SKM-1 (cell line): Measurements from ENCODE around the gene ZDHHC4.
A peak's percentile ranks its signal among the peaks of the same experiment; 100 is the strongest.
"Not testable (repeated sequence)": the region's sequence is repeated elsewhere in the genome, so short reads cannot be mapped to it uniquely, and the experiment has no call there.

Experiments
- DNase-seq: peaks from one replicate; lab custom pipeline; 2025; ENCODE audit not compliant: unreplicated experiment; lab: John Stamatoyannopoulos, UW

ZDHHC4 gene

DNA sequence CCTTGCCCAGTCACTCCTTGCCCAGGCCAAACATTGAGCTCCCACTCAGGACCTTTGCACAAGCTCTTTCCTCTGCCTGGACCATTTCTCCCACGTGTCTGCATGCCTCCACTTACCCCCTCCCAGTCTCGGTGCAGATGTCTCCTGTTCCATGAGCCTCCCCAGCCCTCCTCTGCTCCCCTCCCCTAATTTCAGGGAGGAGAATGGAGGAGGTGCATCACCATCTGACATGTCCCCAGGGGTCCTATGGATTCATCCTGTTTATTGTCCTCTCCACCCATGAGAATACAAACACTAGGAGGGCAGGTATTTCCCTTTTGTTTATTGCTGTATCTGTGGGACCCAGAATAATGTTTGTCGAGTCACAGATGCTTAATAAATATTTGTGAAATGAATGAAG lies 17.4 kb upstream of the ZDHHC4 start:
- no peak for DNase-seq

DNA sequence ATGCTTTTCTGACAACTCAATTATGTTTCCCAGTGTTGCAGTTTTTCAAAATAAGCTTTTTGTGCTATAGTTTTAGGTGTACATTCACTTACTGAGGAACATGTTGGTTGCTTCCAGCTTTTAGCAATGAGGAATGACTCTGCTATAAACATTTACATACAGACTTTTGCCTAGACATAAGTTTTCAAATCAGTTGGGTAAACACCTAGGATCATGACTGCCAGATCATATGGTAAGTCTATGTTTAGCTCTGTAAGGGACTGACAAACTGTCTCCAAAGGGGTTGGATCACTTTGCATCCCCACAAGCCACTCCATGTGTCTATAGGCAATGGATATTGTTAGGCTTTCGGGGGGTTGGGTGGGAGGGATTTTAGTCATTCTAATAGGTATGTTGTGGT lies 15.1 kb upstream of the ZDHHC4 start:
- no peak for DNase-seq

DNA sequence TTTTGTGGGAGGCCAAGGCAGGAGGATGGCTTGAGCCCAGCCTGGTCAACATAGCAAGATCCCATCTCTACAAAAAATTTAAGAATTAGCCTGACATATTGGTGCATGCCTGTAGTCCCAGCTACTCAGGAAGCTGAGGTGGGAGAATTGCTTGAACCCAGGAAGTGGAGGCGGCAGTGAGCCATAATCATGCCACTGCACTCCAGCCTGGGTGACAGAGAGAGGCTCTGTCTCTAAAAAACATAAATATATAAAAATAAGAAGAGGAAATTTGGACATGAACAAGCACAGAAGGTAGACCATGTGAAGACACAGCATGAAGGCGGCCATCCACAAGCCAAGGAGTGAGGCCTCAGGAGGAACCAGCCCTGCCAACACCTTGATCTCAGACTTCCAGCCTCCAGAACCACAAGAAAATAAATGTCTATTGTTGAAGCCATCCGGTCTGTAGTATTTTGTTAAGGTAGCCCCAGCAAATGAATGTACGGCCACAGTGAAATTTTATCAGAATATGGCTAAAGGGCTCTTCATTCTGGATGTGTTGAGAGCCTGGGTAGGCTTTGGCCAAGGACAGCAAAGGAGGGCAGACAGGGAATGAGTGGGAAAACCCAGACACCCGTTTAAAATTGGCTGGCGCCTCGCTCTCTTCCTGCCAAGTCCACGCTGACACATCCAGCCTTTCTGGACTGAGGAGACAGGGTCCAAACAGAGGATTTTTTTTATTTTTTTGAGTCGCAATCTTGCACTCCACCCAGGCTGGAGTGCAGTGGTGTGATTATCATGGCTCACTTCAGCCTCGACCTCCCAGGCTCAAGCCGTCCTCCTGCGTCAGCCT lies 13.1 kb upstream of the ZDHHC4 start:
- no peak for DNase-seq

DNA sequence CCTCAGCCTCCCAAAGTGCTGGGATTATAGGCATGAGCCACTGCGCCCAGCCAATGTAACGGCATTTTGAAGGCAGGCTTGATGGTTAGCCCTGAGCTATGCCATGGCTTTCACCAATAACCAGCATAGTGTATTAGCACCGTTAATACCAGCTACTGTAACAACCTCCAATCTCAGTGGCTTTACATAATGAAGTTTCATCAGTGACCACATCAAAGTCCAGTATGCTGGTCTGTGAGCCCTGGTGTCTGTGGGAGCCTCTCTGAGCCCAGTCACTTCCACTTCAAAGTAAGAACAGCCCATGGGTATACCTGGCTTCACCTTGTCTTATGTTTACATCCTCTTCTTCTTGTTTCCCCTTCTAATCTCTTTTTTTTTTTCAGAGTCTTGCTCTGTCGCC lies 11.6 kb upstream of the ZDHHC4 start:
- DNase-seq: no peak

DNA sequence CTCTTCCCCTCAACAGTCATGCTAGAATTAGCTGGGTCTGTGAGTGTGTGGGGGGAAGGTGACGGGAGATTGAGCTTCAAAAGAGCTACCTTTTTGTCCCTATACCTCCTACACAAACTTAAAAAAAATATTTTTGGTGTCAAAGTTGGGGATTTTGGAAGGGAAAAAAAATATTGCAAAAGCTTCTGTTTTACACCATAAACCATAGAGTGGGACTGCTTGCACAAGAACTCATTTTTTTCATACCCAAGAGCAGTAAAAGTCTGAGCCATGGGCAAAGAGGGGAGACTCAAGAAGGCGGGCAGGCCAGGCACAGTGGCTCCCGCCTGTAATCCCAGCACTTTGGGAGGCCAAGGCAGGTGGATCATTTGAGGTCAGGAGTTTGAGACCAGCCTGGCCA lies 9.4 kb upstream of the ZDHHC4 start:
- no peak for DNase-seq

DNA sequence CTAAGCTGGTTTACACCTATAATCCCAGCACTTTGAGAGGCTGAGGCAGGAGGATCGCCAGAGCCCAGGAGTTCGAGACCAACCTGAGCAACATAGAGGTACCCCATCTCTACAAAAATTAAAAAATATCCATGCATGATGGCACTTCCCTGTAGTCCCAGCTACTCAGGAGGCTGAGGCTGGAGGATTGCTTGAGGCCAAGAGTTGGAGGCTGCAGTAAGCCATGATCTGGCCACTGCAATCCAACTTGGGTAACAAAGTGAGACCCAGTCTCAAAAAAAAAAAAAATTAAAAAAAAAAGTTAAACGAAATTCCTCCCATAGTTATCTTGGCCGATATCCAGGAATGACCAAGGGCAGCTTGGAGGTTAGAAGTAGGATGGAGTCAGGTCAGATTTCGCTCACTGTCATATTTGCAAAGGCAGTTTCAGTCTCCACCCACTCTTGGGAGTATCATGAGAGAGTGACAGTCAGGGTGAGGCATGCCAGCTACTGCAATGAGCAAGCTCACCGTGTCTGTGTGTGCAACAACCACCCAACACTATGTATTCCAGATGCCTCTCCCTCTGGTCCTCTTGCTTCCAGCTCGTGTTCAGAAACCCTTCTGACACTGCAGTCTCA lies 6.0 kb upstream of the ZDHHC4 start:
- no peak for DNase-seq

DNA sequence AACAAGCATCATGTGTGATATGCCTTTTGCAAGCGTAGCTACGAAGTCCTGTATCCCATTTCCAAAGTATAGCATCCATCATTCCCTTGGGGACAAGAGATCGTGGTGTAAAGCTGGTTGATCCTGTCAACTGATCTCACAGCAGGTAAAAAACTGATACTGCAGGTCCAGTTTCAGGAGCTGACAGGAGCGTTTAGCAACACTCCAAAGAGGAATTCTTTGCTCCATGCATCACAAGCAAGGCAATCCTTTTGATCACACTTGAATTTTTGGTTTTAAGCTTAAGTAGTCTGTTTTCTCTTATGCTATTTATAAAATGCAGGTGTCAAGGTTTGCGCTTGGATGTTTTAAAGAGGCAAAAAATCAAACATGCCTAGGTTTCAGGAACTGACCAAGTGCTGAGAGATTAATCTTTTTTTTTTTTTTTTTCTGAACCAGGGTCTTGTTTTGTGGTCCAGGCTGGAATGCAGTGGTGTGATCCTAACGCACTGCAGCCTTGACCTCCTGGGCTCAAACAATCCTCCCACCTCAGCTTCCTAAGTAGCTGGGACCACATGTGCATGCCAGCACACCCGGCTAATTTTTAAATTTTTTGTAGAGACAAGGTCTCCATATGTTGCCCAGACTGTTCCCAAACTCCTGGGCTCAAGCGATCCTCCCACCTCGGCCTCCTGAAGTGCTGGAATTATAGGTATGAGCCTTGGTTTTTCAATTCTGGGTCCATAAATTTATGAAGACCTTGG lies 1.8 kb upstream of the ZDHHC4 start:
- no peak for DNase-seq

DNA sequence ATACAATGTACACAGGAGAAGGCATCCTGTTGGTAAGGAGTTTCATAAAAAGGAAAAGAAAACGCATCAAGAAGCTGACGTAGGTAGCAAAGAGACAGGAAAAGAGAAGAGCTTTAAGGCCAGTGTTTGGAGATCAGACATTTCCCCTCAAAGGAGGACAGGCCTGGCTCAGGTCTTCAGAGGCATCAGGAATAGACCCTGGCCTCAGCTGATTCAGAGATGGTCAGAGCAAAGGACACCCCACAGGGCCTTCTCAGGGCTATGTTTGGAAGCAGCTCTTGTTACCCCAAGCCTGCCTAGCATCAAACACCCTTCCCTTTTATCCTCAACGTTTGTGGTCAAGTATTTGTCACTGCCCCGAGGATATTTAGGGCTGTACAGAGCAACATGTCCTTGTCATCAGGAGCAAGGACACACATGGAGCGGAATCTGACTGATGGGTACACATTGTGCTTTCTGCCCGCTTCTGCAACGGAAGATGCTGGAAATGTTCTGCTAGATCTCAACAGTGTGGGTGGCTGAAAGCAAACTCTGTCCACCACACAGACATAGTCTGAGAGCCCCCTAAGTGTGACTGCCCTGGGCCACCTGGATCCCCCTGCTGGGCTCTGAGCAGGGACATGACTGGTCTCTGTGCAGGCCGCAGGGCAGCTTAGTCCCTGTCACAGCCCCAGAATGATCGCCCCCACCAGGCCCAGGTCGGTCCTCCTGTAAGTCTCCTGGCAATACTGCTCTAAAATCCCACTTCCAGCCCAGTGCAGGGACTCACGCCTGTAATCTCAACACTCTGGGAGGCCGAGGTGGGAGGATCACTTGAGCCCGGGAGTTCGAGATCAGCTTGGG lies 1.0 kb upstream of the ZDHHC4 start:
- no peak for DNase-seq

DNA sequence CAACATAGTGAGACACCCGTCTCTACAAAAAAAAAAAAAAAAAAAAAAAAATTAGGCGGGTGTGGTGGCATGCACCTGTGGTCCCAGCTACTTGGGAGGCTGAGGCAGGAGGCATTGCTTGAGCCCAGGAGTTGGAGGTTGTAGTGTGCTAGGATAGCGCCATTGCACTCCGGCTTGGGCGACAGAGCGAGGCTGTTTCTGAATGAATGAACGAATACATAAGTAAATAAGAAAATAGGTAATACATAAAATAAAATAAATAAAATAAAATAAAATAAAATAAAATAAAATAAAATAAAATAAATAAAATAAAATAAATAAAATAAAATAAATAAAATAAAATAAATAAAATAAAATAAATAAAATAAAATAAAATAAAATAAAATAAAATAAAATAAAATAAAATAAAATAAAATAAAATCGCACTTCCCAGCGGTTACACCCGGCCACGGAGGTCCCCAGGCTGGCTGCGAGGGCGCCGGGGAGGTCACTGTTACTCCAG lies 336 bp upstream of the ZDHHC4 start:
- not testable (repeated sequence) for DNase-seq

DNA sequence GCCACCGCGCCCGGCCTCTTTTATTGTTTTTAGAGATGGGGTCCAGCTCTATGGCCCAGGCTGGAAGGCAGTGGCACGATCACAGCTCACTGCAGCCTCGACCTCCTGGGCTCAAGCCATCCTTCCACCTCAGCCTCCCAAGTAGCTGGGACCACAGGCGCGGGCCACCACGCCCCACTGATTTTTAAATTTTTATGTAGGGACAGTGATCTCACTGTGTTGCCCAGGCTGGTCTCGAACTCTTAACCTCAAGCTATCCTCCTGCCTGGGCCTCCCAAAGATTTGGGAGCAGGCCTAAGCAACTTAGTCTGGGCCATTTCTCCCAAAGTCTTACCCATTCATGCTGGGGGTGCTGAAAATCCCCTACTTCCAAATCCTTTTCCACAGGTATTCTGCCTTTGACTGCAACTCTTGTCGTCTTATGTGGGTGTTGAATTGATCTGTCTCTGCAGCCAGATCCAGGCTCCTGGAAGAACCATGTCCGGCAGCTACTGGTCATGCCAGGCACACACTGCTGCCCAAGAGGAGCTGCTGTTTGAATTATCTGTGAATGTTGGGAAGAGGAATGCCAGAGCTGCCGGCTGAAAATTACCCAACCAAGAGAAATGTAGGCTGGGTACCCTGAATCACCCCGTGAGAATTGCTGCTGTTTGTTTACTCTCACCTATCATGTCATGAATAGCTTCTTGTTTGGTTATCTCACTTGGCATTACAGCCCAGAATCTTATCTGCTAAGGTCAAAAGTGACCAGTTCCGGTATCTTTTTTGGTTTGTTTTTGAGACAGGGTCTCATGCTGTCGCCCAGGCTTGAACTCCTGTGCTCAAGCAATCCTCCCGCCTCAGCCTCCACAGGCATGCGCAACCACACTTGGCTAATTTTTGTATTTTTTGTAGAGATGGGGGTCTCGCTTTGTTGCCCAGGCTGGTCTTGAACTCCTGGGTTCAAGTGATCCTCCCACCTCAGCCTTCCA lies 1.1 kb downstream of the ZDHHC4 start:
- DNase-seq: no peak

DNA sequence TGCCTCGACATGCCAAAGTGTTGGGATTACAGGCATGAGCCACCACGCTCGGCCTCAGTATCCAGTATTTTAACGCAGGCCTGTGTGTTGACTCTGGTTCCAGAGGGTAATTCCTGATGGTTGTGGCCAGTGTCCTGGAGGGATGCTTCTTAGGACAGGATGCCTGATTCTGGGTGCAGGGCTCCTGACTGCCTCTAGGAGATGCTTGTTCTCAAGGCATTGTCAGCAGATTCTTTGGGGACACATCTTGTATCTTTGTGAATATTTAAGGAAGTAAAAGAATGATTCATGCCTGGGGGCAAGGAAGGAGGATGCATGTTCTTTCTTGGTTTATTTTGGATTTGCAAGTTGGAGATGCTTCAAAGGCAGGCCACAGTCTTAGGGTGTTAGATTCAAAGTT lies 2.2 kb downstream of the ZDHHC4 start:
- DNase-seq: peak; percentile 18

DNA sequence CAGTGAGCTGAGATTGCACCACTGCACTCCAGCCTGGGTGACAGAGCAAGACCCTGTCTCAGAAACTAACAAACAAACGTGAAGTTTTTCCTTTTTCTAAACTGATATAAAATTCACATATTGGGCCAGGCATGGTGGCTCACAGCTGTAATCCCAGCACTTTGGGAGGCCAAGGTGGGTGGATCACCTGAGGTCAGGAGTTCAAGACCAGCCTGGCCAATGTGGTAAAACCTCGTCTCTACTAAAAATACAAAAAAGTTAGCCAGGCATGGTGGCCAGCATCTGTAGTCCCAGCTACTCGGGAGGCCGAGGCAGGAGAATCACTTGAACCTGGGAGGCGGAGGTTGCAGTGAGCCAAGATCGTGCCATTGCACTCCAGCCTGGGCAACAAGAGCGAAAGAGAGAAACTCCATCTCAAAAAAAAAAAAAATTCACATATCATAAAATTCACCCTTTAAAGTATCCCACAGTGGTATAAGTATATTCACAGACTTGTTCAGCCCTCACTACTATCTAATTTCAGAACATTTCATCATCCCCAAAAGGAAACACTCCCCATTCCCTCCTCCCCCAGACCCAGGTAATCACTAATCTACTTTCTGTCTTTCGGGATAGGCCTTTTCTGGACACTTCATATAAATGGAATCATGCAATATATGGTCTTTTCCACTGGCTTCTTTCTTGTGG lies 8.6 kb downstream of the ZDHHC4 start:
- not testable (repeated sequence) for DNase-seq

DNA sequence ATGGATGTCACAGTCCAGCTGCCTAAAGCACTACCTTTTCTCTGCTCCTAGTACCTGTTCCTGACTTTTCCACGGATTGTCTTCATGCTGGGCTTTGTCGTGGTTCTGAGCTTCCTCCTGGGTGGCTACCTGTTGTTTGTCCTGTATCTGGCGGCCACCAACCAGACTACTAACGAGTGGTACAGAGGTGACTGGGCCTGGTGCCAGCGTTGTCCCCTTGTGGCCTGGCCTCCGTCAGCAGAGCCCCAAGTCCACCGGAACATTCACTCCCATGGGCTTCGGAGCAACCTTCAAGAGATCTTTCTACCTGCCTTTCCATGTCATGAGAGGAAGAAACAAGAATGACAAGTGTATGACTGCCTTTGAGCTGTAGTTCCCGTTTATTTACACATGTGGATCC lies 11.3 kb downstream of the ZDHHC4 start:
- DNase-seq: no peak

DNA sequence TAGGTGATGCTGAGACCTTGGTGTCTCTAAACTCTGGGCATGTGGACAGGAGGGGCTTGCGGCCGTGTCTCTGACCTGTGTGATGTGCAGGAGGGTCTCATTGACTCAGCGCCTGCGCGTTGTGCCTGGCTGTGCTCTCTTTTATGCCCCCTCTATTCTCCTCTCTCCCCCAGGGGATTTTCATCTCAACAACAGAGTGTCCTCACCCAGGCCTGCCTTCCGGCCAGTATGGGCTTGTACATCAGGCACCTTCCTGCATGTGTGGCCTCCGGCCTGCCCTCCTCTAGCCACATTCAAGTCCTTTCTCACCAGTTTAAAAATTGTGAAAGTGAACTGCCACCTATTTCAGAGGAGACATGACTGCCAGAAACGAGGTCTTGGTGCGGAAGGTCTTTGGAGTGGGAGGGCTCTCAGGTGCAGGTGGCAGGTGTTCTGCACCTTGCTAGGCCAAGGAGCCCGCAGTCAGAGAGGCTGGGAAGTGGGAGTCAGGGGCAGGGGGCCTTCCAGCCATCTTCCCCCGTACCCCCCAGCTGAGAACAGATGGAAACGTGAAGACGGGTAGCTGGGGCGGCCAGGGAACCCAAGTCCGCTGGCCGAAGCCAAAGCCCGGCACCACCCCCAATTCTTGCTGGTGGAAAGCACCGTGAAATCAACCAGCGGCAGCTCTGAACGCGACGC lies 12.0 kb downstream of the ZDHHC4 start:
- DNase-seq: no peak

DNA sequence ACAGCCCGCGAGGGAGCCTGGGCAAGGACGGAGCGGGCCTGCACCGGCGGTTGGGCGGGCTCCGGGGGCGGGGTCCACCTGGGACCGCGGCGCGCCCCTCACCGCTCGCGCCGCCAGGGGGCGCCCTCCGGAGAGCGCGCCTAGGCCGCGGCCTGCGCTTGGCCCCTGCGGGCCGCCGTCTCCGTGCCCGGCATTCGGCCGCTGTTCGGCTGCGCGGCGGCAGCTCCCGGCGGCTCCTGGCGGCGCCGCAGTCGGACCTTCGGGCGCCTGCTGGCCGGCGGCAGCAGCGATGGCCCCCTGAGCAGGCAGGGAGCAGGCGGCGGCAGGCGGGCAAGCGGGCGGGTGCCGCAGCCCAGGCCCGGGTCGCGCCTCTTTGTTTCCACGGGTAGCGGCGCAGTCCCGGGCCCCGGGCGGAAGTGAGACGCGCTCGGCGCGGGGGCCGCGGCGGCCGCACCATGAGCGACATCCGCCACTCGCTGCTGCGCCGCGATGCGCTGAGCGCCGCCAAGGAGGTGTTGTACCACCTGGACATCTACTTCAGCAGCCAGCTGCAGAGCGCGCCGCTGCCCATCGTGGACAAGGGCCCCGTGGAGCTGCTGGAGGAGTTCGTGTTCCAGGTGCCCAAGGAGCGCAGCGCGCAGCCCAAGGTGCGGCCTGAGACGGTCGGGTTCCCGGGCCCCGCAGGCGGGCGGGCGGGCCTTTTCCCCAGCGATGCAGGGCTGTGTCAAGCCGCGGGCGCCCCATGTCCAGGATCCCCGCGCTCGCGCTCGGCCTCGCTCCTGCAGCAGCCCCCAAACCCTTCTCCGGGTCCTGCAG lies 12.8 kb downstream of the ZDHHC4 start, which contains the start of gene INTS15:
TSS of gene INTS15 (plus strand) at position 193 of the 816 bp plus-strand sequence. CDS start at position 456, 263 bp downstream.
- DNase-seq: peak; percentile 50

DNA sequence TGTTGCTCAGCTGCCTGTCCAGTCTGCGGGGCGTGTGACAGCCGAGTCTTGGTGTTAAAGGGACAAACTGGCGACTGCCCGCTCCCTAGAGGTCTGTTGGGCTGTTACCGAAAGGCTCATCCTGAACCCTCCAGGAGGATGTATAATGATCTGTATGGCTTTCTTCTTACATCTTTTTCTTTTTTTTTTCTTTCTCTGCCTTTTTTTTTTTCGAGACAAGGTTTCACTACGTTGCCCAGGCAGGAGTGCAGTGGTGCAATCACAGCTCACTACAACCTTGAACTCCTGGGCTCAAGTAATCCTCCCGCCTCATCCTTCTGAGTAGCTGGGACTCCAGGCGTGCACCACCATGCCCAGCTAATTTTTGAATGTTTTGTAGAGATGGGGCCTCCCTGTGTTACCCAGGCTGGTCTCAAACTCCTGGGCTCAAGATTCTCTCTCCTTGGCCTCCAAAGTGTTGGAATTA lies 13.4 kb downstream of the ZDHHC4 start:
- no peak for DNase-seq

DNA sequence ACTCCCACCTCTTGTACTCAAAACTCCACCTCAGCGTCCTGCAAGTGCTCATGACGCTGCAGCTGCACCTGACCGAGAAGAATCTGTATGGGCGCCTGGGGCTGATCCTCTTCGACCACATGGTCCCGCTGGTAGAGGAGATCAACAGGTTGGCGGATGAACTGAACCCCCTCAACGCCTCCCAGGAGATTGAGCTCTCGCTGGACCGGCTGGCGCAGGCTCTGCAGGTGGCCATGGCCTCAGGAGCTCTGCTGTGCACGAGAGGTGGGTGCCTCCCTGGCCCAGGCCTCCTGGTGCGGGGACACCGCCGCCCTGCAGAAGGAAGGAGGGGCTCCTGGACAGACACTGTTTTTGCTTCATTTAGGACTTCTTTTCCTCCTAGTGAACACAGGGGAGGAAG lies 22.8 kb downstream of the ZDHHC4 start:
- no peak for DNase-seq

DNA sequence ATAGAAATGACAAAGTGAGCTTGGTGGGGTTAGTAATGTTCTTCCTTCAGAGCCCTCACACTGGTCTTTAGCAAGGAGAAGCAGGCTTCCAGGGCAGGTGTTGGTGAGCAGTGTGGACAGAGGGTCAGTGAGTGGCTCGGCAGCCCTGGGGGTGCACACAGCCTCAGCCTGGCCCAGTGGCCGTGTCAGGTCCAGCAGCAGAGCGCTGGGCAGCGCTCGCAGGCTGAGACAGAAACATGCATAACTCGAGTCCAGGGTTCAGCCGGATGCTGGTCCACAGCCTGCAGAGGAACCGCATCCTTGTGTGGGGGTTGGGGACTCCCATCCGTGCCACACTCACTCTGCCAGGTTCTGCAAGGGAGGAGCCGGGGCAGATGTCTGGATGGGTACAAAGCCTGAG lies 27.2 kb downstream of the ZDHHC4 start:
- no peak for DNase-seq
